ENCODE measurements around the gene GLIS2.

DNA sequence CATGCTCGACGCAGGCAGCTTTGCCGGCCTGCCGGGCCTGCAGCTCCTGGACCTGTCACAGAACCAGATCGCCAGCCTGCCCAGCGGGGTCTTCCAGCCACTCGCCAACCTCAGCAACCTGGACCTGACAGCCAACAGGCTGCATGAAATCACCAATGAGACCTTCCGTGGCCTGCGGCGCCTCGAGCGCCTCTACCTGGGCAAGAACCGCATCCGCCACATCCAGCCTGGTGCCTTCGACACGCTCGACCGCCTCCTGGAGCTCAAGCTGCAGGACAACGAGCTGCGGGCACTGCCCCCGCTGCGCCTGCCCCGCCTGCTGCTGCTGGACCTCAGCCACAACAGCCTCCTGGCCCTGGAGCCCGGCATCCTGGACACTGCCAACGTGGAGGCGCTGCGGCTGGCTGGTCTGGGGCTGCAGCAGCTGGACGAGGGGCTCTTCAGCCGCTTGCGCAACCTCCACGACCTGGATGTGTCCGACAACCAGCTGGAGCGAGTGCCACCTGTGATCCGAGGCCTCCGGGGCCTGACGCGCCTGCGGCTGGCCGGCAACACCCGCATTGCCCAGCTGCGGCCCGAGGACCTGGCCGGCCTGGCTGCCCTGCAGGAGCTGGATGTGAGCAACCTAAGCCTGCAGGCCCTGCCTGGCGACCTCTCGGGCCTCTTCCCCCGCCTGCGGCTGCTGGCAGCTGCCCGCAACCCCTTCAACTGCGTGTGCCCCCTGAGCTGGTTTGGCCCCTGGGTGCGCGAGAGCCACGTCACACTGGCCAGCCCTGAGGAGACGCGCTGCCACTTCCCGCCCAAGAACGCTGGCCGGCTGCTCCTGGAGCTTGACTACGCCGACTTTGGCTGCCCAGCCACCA is 65.4 kb downstream of the GLIS2 start:
- TF ChIP-seq, protein P1, sequence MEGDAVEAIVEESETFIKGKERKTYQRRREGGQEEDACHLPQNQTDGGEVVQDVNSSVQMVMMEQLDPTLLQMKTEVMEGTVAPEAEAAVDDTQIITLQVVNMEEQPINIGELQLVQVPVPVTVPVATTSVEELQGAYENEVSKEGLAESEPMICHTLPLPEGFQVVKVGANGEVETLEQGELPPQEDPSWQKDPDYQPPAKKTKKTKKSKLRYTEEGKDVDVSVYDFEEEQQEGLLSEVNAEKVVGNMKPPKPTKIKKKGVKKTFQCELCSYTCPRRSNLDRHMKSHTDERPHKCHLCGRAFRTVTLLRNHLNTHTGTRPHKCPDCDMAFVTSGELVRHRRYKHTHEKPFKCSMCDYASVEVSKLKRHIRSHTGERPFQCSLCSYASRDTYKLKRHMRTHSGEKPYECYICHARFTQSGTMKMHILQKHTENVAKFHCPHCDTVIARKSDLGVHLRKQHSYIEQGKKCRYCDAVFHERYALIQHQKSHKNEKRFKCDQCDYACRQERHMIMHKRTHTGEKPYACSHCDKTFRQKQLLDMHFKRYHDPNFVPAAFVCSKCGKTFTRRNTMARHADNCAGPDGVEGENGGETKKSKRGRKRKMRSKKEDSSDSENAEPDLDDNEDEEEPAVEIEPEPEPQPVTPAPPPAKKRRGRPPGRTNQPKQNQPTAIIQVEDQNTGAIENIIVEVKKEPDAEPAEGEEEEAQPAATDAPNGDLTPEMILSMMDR (IDR thresholded peaks at IDR 0.05), result no peak
- TF ChIP-seq POLR2A (IDR thresholded peaks at IDR 0.05), result no peak
